ENCODE results near the gene H6PD.

The H6PD gene

DNA sequence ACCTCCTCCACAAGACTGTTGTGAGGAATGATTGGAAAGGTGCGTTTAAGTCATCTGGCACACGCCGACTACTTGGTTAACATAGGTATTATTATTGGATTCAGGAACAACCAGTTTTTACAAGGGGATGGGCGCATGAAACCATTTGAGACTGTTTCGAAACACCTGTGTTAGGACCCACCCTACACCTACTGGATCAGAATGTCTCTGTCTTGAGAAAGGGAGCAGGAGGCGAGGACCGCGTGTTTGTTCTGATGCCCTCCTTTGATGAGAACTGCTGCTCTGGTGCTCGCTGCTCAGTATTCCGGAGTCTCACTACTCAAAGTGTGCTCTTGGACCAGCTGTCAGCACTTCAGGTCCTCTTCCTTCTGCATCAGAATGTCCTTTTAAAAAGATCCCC lies 7.3 kb downstream of the H6PD start:
- DNase-seq (ENCODE audit: low spot score) = no peak

DNA sequence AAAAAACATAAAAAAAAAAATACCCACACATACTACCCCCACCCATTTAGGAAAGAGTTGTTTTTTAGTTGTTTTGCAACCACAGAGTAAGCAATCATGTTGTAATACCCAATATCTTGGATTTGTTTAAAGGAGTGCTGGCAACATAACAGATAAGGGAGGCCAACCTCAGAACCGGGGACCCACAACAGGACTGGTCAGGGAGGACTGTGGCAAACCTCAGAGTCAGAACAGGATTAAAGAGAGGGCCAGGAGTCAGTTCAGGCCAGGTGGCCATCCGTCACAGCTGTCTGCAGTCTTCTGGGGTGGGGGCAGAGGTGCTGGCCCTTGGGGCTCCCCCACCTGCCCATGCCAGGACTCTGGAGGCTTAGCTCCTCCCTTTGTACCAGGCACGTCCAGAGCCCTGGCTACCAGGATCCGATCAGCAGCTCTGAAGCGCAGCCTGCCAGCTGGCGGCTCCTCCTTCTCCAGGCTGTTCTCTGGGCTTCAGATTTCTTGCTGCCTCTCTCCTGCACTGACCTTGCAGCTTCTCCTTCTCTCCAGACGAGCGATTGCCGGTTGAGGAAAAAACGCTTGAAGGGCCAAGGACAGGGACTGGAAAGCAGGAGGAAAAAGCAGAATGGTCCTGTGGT lies 7.9 kb downstream of the H6PD start:
- no peak for DNase-seq (ENCODE audit: low spot score)

DNA sequence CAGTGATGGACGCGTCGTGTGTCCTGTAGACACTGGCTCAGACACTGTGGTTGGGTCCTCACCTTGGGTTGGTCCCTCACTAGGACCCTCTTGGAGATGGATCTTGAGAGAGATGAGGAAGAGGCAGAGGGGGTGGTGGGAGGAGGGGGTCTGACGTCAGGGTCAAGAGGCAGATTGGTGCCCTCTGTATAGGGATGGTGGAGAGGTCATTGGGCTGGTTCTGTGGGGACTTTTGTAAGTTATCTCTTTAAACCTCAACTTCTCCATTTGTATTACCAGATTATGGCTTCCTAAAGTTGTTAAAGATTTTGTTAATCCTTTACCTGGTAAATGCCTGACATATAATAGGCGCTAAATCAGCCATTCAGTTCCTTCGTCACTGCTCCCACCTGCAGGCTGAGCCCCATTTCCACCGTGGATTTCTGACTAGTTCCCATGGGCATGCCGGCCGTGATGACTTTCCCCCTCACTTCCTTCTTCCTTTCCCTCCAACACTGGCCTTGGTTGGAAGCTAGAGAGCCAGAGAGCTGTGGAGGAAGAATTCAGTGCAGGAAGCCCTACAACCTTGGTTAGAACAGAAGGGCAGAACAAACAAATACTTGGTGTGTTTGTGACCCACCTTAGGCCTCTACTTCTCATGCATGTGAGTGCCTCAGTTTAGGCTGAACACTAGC lies 8.6 kb downstream of the H6PD start:
- no peak for DNase-seq (ENCODE audit: low spot score)

DNA sequence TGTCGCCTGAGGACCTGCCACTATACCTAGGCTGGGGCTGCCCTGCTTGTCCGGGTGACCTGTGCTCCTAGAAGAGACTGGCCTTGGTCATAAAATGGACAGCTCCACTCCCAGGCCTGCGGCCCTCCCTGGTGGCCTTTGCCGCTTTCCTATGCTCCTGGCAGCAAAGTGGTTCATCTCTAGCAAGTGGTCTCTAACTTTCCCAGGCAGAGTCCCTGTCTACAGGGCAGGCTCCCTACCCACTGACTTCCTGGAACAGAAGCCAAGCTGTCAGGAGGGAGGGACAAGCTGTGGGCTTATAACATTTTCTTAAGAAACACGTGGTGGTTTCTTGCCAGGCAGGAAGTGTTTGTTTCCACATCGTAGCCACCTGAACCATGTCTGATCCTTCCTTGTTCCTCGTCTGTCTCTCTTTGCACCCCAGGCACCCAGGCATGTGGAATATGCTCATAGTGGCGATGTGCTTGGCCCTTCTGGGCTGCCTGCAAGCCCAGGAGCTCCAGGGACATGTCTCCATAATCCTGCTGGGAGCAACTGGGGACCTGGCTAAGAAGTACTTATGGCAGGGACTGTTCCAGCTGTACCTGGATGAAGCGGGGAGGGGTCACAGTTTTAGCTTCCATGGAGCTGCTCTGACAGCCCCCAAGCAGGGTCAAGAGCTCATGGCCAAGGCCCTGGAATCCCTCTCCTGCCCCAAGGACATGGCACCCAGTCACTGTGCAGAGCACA lies 10.1 kb downstream of the H6PD start:
- DNase-seq (ENCODE audit: low spot score) = no peak

DNA sequence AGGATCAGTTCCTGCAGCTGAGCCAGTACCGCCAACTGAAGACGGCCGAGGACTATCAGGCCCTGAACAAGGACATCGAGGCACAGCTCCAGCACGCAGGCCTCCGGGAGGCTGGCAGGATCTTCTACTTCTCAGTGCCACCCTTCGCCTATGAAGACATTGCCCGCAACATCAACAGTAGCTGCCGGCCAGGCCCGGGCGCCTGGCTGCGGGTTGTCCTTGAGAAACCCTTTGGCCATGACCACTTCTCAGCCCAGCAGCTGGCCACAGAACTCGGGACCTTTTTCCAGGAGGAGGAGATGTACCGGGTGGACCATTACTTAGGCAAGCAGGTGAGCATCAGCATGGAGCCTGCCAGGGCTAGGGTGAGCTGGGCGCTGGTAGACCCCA lies 10.7 kb downstream of the H6PD start:
- no peak for DNase-seq (ENCODE audit: low spot score)

DNA sequence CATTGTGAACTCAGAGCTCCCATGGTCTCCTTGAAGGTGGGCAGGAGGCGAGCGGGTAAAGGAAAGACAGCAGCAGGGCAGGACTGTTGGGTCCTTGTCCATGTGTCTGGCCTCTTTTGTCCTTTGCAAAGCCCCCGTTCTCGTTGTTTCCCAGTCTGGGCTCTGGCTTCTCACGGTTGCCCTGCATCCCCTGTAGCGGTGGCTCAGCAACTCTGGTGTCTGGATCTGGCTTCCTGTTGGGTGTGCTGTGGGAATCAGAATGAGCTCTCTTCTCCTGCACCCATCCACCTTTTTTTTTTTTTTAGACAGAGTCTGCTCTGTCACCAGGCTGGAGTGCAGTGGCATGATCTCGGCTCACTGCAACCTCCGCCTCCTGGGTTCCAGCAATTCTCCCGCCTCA lies 11.1 kb downstream of the H6PD start:
- no peak for DNase-seq (ENCODE audit: low spot score)

DNA sequence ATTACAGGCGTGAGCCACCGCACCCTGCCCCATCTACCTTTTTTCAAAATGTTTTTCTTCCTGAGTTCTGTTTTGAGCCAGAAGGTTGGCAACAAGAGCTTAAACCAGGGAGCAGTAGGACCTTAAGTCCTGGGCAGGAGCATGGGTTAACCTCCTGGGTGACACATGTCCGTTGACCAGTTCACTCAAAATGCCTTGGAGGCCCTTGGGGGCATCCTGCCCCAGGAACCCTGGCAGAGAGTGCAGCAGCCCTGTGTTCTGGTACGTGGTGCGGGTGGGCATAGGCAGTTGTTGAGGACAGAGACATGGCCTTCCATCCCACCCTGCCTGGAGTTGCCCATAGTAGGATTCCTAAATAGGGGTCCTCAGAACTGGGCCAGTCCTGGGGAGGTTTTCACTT lies 11.6 kb downstream of the H6PD start:
- no peak for DNase-seq (ENCODE audit: low spot score)

DNA sequence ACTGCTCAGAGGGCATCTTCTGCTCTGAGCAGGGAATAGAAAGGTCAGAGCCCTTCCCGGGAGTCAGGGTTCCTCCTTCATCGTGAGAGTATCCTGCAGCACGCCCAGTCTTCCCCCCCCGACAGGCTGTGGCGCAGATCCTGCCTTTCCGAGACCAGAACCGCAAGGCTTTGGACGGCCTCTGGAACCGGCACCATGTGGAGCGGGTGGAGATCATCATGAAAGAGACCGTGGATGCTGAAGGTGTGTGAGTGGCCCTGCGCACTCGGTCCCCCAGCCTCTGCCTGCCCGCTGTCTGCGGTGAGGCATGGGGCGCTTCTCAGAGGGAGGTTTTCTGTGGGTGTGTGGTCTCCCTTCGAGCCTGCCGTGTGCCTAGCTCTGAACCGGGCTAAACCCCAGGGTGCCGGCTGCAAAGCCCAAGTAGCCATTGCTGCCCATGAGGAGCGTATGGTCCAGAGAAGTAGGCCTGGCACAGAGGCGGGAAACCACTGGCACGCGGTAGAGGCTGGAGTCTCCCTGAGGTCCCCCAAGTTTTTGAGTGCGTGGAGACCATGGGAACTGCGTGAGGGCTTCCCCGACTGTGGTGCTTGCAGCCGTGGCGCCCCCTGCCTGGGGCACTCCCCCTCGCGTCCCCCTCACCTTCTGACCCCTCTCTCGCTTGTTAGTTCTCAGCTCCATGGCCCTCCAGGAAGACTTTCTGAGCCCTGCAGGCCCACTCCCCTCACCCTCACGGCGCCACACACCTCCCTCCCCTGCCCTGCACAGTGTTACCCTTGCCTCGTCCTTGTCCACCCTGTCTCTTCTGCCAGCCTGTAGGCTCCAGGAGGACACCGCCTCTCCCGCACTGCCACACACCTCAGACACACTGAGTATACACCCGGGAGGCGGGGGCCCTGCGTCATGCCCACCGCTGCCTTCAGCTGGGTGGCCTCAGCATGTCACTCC lies 12.5 kb downstream of the H6PD start:
- DNase-seq (ENCODE audit: low spot score) = no peak

DNA sequence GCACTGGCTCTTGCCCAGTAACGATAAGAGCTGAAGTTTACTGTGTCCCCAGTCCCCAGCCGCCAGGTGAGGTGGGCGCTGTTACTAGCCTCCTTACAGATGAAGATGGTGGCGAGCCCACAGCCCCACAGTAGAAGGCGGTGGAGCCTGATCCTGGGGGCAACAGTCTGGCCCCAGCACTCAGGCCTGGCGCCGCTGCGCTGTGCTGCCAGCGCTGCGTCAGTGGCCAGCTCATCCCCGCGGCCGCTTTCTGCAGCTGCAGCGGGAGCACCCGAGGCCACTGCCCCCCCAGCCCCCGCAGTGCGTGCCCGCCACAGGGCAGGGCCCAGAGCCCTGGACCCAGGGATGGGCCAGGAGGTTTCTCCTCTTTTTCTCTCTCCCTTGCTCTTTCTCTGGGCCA lies 13.3 kb downstream of the H6PD start:
- DNase-seq (ENCODE audit: low spot score) = no peak

DNA sequence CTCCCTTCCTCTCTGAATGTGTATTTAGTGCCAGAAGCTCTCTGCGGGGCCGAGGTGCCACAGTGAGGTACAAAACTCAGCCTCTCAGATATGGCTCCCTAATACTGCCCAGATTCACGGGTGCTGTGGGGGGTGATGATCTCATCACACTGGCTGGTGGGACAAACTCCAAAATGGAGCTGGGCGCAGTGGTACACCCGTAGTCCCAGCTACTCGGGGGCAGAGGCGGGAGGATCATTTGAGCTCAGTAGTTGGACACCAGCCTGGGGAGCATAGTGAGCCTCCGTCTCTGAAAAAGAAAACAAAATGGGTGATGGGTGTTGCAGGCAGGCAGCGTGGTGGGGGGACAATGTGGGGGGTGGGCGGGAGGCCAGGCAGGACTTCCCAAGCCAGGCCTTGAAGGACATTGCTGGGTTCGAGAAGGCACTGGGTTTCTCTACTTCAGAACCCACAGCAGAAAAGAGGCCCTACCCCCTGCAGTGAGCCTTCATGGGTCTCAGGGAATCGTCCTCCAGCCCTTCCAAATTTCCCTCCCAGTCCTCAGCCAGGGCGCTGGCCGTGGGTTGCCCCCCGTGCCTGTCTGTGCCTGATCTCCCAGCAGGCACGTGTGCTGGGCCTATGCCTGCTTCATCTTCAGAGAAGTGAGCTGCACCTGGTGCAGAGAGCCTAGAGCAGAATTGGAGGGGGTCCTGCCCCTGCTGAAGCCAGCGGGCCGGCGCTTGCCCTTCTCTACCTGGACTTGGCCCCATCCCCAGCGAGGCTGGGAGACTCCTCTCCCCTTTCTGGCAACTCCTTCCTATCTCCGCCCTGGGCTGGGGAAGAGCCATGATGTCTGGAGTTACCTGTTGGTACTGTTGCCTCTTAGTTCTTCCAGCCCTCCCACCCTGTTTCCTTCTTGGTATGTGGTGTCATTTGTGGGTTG lies 14.0 kb downstream of the H6PD start:
- DNase-seq (ENCODE audit: low spot score) = no peak

DNA sequence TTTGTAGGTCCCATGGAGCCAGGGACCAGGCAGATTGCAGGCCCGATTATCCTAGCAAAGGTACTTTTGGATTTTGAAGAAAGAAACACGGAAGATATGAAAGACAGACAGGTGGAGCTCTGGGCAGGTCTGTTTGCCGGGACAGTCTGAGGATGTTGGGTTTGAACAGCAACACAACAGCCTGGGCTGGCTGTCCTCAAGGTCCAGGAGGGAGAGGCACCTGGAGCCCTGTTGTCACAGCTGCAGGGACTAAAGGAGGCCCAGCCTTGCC lies 14.6 kb downstream of the H6PD start:
- no peak for DNase-seq (ENCODE audit: low spot score)

DNA sequence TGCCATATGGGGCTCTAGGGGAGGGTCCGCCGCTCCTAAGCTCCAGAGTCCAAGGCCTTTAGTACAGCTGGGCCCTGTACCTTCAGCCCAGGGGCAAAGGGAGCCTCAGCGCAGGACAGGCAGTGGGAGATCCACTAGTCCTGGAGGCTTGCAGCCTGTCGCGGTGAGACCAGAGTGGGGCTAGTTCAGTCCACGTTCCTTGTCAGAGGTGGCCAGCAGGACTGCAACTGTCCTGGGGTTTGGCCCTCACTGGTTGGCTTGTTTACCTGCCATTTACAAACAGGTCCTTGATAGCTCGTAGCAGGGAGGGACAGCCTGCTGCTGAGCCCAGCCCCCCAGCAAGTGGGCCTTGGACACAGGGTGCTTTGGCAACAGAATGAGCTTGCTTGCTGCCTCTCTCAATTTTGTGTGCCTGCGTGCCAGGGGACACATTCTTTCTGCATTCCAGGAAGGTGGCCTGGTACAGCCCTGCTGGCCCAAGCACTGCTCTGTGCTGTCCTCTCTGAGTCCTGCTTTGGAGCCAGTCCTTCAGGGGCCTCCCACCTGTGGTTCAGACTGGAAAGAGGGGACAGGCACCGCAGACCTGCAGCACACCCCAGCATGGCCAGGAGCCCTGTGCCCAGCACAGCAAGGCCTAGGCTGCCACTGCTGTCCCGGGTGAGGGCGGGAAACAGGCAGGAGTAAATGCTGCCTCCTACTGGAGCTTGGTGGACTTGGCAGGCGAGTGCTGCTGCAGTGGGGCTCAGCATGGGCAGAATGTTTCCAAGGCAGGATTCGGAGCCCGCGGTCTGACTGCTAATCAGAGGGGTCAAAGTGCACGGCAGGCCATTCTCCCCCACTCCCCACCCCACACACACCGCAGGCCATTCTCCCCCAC lies 15.2 kb downstream of the H6PD start:
- DNase-seq (ENCODE audit: low spot score) = peak; percentile 32

DNA sequence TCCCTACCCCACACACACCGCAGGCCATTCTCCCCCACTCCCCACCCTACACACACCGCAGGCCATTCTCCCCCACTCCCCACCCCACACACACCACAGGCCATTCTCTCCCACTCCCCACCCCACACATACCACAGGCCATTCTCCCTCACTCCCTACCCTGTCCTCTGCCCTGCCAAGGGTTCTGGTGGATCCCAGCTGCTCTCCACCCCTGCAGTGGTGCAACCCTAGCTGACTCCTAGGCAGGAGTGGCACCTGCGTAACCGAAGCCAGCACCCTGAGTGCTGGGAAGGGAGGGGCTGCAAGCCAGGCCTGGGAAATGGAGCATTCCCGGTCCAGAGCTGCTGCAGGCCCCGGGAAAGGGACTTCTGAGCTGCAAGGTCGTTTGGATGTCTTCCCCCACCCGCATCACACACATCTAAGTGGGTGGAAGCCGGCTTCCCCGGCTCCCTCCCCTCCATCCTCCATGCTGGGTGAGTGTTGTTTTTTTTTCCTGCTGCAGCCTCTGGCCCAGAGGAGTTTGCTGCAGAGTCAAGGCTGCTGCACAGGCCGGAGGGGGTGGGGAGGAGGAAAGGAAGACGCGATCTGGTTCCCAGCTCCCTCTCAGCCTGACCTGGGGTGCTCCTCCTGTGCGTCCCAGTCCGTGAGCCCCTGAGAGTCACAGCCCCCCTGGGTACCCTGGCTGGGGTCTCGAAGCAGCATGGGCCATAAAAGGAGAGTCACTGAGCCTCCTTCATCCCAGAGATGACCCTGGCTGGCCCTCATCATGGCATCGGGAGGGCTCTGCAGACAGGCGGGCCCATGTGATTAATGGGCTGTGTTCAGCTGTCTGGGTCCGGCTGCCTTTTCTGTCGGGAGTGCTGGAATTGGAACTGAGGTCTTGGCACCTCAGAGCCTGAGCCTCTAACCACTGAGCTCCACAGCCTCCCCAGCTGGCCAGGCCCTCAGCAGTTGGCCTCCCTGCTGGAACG lies 16.1 kb downstream of the H6PD start:
- no peak for DNase-seq (ENCODE audit: low spot score)

DNA sequence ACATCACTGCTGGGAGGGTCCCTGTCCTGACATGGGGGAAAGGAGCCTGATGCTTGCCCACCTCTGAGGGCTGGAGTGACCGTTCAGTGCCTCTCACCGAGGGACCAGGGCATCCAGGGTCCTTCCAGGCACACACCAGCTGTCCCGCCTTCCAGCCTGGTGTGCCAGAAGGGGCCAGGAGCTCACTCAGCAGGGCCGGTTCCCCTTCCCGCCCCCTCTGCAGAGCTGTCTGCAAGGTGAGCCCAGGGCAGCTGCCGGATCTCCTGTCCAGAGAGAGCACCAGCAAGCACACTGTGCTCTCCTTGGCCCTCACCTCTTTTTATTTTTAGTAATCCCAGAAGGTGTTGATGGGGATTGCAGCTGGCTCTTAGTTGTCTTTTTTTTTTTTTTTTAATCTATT lies 16.9 kb downstream of the H6PD start:
- no peak for DNase-seq (ENCODE audit: low spot score)

DNA sequence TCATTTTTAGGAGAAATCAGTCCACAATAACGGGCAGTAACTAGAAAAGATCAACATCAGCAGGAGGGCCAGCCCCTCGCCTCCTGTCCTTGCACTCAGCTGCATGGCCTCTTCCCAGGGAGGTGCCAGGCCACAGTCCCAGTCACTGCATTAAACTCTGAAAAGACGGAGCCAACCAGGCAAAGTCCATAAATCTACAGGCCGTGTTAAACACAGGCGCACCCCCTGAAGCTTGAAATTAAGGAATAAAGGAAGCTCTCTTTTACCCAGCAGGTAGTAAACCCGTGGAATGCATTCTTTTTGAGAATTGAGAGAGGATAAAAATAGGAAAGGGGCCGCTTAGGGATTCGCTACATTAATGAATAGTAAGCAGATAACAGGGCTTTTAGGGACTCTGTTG lies 18.4 kb downstream of the H6PD start:
- no peak for DNase-seq (ENCODE audit: low spot score)

DNA sequence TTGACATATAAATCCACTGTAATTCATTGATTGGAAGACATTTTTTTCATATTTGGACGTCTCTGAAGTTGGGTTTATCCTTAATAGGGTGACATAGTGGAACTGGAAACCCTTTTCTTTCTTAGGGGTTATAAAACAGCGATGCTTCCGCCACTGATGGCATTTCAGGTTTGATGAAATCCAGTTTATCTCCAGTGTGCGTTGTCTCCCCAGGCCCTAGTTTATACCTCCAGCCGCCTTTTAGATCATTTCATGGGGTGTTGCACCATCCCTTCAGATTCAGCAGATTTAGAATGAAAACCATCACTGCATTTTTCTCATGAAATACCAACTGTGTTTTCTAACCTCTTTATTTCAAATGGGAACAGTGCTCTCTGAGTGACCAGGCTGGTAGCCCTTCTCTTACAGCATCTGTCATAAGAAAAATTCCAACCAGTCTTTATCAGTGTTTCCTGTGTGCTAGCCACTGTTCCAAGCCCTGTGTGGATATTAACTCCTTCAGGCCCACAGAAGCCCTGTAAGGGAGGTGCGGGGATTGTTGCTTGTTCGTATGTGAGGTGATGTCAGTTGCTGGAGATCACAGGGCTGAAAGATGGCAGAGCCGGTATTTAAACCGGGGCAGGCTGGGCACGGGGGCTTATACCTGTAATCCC lies 19.0 kb downstream of the H6PD start:
- no peak for DNase-seq (ENCODE audit: low spot score)

DNA sequence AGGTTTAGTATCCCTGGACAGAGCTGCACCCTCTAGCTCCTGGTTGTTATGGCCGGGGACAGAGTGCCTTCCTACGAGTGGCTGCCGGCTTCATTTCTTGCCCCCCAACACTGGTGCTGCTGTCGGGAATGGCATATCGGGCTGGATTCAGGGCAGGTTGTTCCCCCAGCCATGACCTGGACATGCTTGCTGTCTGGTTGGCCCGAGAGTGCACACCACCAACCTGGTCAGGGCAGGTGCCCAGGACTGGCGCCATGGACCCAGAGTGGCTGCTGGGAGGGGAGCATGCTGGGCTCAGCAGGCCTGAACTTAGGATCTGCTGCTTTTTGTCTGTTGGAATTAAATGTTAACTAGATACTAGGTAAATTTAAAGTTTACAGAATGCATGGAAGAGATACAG lies 21.8 kb downstream of the H6PD start:
- no peak for DNase-seq (ENCODE audit: low spot score)

DNA sequence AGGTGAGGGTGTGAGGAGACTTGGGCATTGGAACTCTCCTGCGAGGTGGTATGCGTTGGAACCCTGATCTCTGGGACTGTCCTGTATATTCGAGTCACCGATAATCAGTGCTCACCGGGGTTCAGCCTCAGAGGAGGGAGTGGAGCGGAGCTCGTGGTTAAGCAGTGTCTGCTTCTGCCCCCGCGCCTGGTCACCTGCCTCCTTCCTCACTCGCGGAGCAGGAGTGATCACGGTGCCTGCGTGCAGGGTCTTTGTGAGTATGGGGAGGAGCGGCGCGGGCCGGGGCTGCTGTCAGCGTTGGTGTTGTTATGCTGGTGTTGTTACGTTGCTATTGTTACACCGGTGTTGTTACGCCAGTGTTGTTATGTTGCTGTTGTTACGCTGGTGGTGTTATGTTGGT lies 23.3 kb downstream of the H6PD start:
- DNase-seq (ENCODE audit: low spot score) = no peak

DNA sequence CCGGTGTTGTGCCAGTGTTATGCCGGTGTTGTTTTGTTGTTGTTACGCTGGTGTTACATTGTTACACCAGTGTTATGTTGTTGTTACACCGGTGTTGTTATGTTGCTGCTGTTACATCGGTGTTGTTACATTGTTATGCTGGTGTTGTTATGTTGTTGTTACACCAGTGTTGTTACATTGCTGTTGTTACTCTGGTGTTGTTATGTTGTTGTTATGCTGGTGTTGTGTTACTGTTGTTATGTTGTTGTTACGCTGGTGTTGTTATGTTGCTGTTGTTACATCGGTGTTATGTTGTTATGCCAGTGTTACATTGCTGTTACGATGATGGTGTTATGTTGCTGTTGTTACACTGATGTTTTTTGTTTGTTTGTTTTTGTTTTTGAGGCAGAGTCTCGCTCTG lies 24.1 kb downstream of the H6PD start:
- DNase-seq (ENCODE audit: low spot score) = no peak
